IPS-15b (cell line): ENCODE results near the gene NRP2.

Source experiments
- H3K27me3 ChIP-seq: one replicate; pipeline ENCODE4 v1.6.1; 2013; ENCODE audit warnings: low read length; ENCODE audit not compliant: control insufficient read depth, insufficient read depth
- H3K36me3 ChIP-seq: one replicate; pipeline ENCODE4 v1.6.1; 2013; ENCODE audit warnings: low read length; ENCODE audit not compliant: control insufficient read depth, insufficient read depth
- H3K4me1 ChIP-seq: one replicate; pipeline ENCODE4 v1.6.1; 2013; ENCODE audit warnings: mild to moderate bottlenecking, low read length; ENCODE audit not compliant: control insufficient read depth, insufficient read depth
- H3K4me3 ChIP-seq: one replicate; pipeline ENCODE4 v1.5.1; 2013; ENCODE audit warnings: low read depth, low read length
- H3K9ac ChIP-seq: one replicate; pipeline ENCODE4 v1.6.1; 2013; ENCODE audit warnings: low read depth, mild to moderate bottlenecking, low read length
- H3K9me3 ChIP-seq: one replicate; pipeline ENCODE4 v1.6.1; 2013; ENCODE audit warnings: mild to moderate bottlenecking, low read length; ENCODE audit not compliant: control insufficient read depth, insufficient read depth

NRP2 gene

DNA sequence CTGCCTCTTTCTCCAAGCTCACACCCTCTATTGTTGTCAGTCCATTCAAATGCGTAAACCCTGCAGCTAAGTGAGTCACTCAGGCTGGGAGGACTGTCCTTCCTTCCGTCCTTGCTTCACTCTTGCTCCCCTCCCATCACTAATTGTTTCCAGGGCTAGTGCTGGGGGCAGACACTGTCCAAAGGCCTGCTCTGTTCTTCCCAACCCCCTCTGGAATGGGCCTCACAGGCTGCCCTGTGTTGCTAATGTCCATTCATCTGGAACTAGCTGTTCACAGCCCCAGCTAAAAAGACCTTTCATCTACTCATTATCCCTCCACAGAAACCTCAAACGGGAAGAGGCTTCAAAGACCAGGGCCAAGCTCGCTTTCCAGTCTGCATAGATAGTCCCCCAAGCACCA, 31.9 kb upstream of the NRP2 start:
- Histone ChIP-seq H3K4me3 (no peak overlapping the region), H3K27me3 (peaks cover 5% of the 10 kb centered on the region), H3K9ac (no peak overlapping the region), H3K9me3 (no peaks in the 10 kb centered on the region), H3K36me3 (no peaks in the 10 kb centered on the region), H3K4me1 (peaks cover 14% of the 10 kb centered on the region)

DNA sequence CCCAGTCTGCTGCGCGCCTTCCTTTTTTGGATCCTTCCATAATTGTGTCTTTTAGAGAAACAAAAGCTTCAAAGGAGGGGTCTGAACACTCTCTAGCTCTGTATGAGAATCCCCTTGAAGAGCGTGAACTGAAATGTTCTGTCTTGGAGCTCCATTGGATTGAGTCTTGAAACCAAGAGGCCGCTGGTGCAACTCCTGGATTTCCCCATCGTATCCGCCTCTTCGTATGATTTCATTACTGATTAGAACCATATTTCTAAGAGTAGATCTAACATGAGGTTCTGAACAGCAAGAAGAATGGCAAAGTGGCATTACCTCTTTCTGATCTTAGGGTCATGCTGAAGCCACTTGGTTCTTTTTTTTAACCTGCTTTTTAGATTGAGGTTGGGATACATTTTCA, 31.4 kb upstream of the NRP2 start:
- Histone ChIP-seq H3K4me3 (no peak overlapping the region), H3K9ac (no peak overlapping the region), H3K36me3 (no peaks in the 10 kb centered on the region), H3K4me1 (peaks cover 14% of the 10 kb centered on the region), H3K9me3 (no peaks in the 10 kb centered on the region), H3K27me3 (peaks cover 5% of the 10 kb centered on the region)

DNA sequence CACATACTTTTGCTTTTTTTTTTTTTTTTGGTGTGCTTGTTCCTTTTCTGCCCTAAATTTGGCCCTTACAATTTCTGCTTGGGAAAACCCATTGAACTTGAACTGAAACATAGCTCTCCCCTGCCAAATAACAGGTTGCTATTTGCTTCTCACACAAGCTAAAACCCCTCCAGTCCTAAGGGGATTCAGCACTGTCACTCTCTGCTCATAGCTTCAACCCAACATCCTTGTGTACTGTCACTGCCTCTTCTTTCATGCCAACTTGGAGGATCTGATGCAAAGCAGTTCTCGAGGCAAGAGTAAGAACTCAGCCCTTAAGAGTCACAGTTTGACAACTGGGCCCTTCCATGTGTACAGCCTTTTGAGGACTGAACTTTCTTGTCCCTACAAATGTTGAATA, 30.6 kb upstream of the NRP2 start:
- peaks cover 5% of the 10 kb centered on the region for H3K27me3 ChIP-seq
- H3K9me3 ChIP-seq = no peaks in the 10 kb centered on the region
- H3K4me1 ChIP-seq = peaks cover 11% of the 10 kb centered on the region
- no peaks in the 10 kb centered on the region for H3K36me3 ChIP-seq
- no peak overlapping the region for H3K4me3 ChIP-seq
- H3K9ac ChIP-seq = no peak overlapping the region

DNA sequence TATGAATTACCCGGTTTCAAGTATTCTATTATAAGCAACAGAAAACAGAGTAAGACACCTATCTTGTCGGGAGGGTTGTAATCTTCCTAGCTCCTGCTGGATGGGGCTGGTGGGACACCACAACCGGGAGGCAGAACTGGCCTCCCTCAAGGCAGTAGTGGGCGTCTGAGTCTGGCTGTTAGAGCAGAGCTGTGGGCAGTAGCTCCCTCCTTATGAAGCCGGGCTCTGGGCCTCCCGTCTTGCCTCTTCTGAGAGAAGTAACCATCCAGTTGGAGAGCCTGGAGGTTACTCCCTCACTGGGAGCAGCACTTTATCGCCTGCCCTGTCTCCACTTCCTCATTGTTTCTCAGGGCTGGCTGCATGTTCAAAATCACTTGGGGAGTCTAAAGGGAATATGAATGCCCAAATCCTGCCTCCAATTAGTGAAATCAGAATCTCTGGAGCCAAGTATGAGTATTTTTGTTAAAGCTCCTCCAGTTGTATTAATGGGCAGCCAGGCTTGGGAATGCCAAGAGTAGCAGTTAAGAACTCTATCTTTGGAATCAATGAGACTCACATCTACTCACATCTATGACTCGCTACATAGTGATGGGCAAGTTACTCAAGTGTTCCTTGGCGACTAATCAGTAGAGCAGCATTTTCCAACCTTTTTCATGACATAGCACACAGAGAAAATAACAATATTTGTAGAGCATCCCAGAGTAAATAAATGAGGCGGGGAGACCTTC, 27.3 kb upstream of the NRP2 start:
- H3K27me3 ChIP-seq = no peaks in the 10 kb centered on the region
- no peak overlapping the region for H3K4me3 ChIP-seq
- peaks cover 6% of the 10 kb centered on the region for H3K4me1 ChIP-seq
- H3K36me3 ChIP-seq = no peaks in the 10 kb centered on the region
- H3K9me3 ChIP-seq = no peaks in the 10 kb centered on the region
- H3K9ac ChIP-seq = no peak overlapping the region

DNA sequence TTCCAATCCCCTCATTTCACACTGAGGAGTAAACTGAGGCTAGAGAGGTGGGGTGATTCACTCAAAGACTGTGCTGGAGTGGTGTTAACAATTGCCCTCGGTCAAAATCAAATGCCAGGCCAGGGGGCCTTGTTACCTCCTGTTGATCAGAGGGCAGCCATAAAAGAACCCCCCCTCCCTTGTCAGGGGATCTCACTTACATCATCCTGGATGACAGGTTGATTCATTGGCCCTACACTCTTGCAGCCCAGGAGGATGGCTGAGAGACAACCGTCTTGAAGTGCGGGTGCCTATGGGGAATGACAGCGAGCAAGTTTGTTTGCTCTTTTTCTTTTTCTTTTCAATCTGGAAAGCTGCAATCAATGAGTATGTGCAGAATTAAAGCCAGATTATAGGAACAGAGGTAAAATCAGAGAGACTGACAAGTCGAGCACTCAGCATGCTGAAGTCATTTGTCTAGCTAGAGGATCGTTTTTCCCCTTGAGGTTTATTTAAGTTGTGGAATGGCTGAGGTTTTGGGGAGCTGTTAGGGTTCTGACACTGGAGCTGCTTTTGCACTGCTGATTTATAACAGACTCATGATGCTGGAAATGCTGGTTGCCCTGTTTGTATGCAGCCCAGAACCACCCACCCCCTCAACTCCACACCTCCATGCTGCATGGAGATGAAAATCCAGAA, 26.4 kb upstream of the NRP2 start:
- Histone ChIP-seq H3K4me1 (no peaks in the 10 kb centered on the region), H3K4me3 (no peak overlapping the region), H3K36me3 (no peaks in the 10 kb centered on the region), H3K9me3 (no peaks in the 10 kb centered on the region), H3K9ac (no peak overlapping the region), H3K27me3 (no peaks in the 10 kb centered on the region)

DNA sequence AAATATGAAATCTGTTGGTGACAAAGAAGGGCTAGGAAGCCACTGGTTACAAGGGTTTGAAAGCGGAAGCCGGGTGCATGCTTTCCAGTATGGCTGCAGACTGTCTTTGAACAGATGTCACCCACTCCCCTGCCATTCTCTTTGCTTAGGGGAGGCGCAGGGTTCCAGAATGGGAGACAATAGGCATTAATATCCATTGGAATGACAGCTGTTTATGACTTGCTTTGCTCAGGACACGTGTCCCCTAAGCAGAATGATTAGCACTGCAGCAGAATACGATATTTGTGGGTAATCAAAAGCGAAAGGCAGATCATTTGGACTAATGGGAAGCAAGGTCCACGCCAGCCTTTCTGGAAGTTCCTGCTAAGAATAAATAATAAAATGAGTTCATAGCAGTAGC, 25.8 kb upstream of the NRP2 start:
- H3K9ac ChIP-seq = no peak overlapping the region
- H3K4me3 ChIP-seq = no peak overlapping the region
- no peaks in the 10 kb centered on the region for H3K27me3 ChIP-seq
- H3K36me3 ChIP-seq = no peaks in the 10 kb centered on the region
- no peaks in the 10 kb centered on the region for H3K9me3 ChIP-seq
- no peaks in the 10 kb centered on the region for H3K4me1 ChIP-seq

DNA sequence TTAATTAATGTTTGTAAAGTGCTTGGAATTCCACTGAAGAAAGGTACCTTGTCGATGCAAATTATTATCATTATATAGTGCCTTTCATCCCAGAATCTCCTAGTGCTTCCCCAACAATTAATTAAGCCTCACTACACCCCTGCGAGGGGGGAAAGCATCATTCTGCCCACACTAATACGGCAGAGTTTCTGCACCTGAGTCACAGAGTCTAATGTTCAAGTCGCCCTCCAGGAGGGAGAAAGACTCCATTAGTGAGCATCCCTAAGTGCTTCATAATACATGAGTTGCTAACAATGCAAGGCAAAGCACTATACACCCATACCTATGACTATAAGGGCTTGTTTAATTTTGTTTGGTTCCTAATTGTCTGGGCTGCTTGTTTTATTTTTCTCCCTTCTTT, 25.4 kb upstream of the NRP2 start:
- H3K4me1 ChIP-seq = no peaks in the 10 kb centered on the region
- H3K36me3 ChIP-seq = no peaks in the 10 kb centered on the region
- no peak overlapping the region for H3K9ac ChIP-seq
- no peak overlapping the region for H3K4me3 ChIP-seq
- H3K9me3 ChIP-seq = no peaks in the 10 kb centered on the region
- no peaks in the 10 kb centered on the region for H3K27me3 ChIP-seq

DNA sequence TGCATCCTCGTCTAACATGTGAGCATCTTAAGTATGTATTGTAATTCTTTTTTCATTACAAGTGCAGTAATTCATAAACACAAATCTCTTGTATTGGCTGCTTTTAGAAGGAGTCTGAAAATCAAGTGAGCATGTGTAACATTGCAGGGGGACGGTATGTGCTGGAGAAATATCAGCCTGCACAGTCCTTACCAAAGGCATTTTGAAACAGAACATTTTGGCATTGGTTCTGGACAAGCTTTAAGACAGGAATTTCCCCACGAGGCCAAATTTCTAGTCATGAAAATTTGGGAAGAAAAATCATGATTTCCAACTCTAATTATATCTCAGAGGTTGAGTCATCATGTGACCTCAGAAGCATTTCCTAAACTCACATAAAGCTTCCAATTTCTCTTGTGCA, 24.7 kb upstream of the NRP2 start:
- no peaks in the 10 kb centered on the region for H3K4me1 ChIP-seq
- no peaks in the 10 kb centered on the region for H3K27me3 ChIP-seq
- H3K36me3 ChIP-seq = no peaks in the 10 kb centered on the region
- H3K4me3 ChIP-seq = no peak overlapping the region
- H3K9ac ChIP-seq = no peak overlapping the region
- H3K9me3 ChIP-seq = no peaks in the 10 kb centered on the region

DNA sequence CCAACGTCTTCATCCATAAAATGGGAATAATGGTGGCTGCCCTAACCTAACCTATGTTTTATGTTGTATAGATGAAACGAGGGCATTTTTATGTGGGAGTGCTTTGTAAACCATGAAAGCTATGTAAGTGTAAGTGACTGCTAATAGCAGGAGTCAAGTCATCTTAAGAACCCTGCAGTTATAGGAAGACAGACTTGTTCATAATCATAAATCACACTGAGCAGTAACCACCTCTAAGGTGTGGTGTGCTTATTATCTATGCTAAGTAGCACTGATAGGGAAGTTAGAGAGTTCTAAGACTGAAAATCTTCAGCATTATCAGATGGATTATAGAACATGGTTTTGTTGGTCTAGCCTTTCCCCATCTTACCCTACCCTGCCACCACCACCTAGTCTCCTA, 24.2 kb upstream of the NRP2 start:
- no peak overlapping the region for H3K4me3 ChIP-seq
- no peaks in the 10 kb centered on the region for H3K4me1 ChIP-seq
- H3K36me3 ChIP-seq = no peaks in the 10 kb centered on the region
- no peaks in the 10 kb centered on the region for H3K27me3 ChIP-seq
- no peak overlapping the region for H3K9ac ChIP-seq
- no peaks in the 10 kb centered on the region for H3K9me3 ChIP-seq

DNA sequence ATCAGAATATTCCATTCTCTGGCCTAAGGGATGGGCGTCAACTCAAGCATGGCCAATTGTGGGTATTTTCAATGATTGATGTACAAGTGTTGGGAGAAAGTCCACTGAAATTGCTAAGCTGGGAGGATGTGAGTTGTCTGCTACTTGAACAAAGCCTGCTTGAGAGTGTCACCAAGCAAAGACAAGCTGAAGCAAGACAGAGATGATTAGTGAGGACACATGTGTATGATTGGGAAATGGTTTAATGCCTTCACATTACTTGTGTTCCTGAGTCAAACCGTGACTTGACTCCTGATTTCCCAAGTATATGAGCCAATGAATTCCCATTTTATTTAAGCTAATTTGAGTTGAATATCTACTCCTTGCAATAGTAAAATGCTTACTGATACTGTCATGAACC, 23.7 kb upstream of the NRP2 start:
- Histone ChIP-seq H3K9me3 (no peaks in the 10 kb centered on the region), H3K9ac (no peak overlapping the region), H3K4me3 (no peak overlapping the region), H3K36me3 (no peaks in the 10 kb centered on the region), H3K27me3 (no peaks in the 10 kb centered on the region), H3K4me1 (no peaks in the 10 kb centered on the region)

DNA sequence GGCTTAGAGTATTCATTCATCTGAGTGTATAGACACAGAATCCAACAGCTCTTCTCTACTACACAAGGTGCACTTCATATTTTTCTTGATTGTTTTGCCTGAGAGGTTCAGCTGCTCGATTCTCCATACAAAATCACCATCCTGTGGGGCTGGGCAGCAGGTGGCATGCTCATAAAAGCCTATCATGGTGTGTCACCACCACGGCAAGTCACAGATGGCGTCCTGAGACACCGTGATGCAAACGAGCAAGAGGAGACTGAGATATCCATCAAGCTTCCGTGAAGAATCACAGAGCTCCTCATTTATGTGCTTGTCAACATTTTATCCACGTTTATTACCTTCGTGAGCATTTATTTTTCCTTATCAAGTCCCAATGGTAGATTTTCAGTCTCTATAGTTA, 22.4 kb upstream of the NRP2 start:
- Histone ChIP-seq H3K9ac (no peak overlapping the region), H3K4me3 (no peak overlapping the region), H3K9me3 (no peaks in the 10 kb centered on the region), H3K27me3 (no peaks in the 10 kb centered on the region), H3K4me1 (no peaks in the 10 kb centered on the region), H3K36me3 (no peaks in the 10 kb centered on the region)

DNA sequence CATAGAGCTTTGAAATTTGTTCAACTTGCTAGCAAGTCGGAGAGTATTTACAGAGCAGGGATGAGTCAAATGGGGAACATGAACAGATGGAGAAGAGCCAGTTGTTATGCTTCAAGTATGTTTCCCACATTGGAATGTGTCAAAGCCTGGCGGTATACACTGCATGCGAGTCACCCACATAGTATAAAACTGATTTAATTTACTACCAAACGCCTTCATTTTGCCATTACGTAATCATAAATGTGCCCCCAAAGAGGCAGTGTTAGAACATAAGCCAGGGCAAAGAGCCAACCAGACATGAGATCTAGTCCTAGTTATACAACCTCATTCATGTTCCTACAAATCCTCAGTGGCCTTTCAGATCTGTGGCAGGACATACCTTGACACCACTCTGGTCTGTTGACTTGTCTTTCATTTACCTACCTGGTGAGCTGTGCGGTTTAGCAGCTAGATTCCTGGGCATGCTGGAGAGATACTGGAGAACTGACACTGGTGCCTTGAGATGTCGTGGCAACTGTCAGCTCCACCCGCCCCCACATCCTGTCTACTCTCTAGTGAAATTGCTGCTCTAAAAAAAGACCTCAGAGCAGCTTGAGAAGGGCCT, 21.7 kb upstream of the NRP2 start:
- H3K4me3 ChIP-seq = no peak overlapping the region
- H3K9me3 ChIP-seq = no peaks in the 10 kb centered on the region
- no peaks in the 10 kb centered on the region for H3K27me3 ChIP-seq
- no peak overlapping the region for H3K9ac ChIP-seq
- no peaks in the 10 kb centered on the region for H3K36me3 ChIP-seq
- no peaks in the 10 kb centered on the region for H3K4me1 ChIP-seq
